ENCODE results near the gene ZNF839. TPM values are rescaled to one million over a fixed set of nuclear protein-coding genes. Genes with fewer than 3 reads are reported as not detected.

The ZNF839 gene
- total RNA-seq, 2 donors from 2014 or later, result 7.2 to 11.0 TPM

- Histone ChIP-seq H3K27me3 (no peaks in the 10 kb centered on the region), H3K27ac (peak overlapping the region; percentile 80), H3K36me3 (no peaks in the 10 kb centered on the region), H3K9ac (ENCODE audit: low read depth in 2 of 2, low read length in 2 of 2) (peak overlapping the region; percentile 80 to 88), H3K4me3 (peak overlapping the region; percentile 83), H3K9me3 (no peaks in the 10 kb centered on the region), H3K4me1 (peaks cover 7% of the 10 kb centered on the region)
- DNase-seq, result peak; percentile 48
- intact Hi-C loops (cut with DNase I), result no loop called here
- TF ChIP-seq CTCF (IDR thresholded peaks at IDR 0.05), result no peak
These were observed 601 bp downstream of the ZNF839 start for GRCh38 chr14:102320033-102320660.

GRCh38 chr14:102320671-102321455 is 1.3 kb downstream of the ZNF839 start:
- intact Hi-C loops (cut with DNase I), result no loop called here
- peak overlapping the region in 1 of 2 donors; percentile 80 for H3K9ac ChIP-seq (ENCODE audit: low read depth in 2 of 2, low read length in 2 of 2)
- no peaks in the 10 kb centered on the region for H3K36me3 ChIP-seq
- H3K4me3 ChIP-seq, result peak overlapping the region; percentile 83
- no peak for DNase-seq
- H3K4me1 ChIP-seq, result peaks cover 7% of the 10 kb centered on the region
- no peaks in the 10 kb centered on the region for H3K9me3 ChIP-seq
- no peak for TF ChIP-seq CTCF (IDR thresholded peaks at IDR 0.05)
- H3K27me3 ChIP-seq, result no peaks in the 10 kb centered on the region
- H3K27ac ChIP-seq, result no peak overlapping the region

GRCh38 chr14:102321456-102322422 is 2.2 kb downstream of the ZNF839 start:
- DNase-seq, result no peak
- Histone ChIP-seq H3K27ac (no peak overlapping the region), H3K36me3 (no peaks in the 10 kb centered on the region), H3K9ac (ENCODE audit: low read depth in 2 of 2, low read length in 2 of 2) (peak overlapping the region in 1 of 2 donors; percentile 21), H3K9me3 (no peaks in the 10 kb centered on the region), H3K27me3 (no peaks in the 10 kb centered on the region), H3K4me1 (peaks cover 7% of the 10 kb centered on the region), H3K4me3 (no peak overlapping the region)
- no peak for TF ChIP-seq CTCF (IDR thresholded peaks at IDR 0.05)
- intact Hi-C loops (cut with DNase I), result no loop called here

GRCh38 chr14:102323102-102323501 is 3.6 kb downstream of the ZNF839 start:
- peak; percentile 52 for DNase-seq
- Histone ChIP-seq H3K27me3 (no peaks in the 10 kb centered on the region), H3K27ac (no peak overlapping the region), H3K4me1 (peaks cover 7% of the 10 kb centered on the region), H3K9ac (ENCODE audit: low read depth in 2 of 2, low read length in 2 of 2) (no peak overlapping the region), H3K9me3 (no peaks in the 10 kb centered on the region), H3K4me3 (no peak overlapping the region), H3K36me3 (no peaks in the 10 kb centered on the region)
- TF ChIP-seq CTCF (IDR thresholded peaks at IDR 0.05), result peak; percentile 24
- intact Hi-C loops (cut with DNase I), result no loop called here

- H3K27ac ChIP-seq, result no peak overlapping the region
- no peak overlapping the region for H3K9ac ChIP-seq (ENCODE audit: low read depth in 2 of 2, low read length in 2 of 2)
- peaks cover under 1% of the 10 kb centered on the region for H3K4me1 ChIP-seq
- intact Hi-C loops (cut with DNase I), result no loop called here
- DNase-seq, result no peak
- H3K4me3 ChIP-seq, result no peak overlapping the region
- H3K9me3 ChIP-seq, result no peaks in the 10 kb centered on the region
- TF ChIP-seq CTCF (IDR thresholded peaks at IDR 0.05), result no peak
- no peaks in the 10 kb centered on the region for H3K27me3 ChIP-seq
- no peaks in the 10 kb centered on the region for H3K36me3 ChIP-seq
These were observed 6.3 kb downstream of the ZNF839 start for GRCh38 chr14:102325791-102326345.

Data from colonic mucosa (tissue), 4 donors.